ENCODE measurements around the gene DOK4.

- TF ChIP-seq CTCF (IDR thresholded peaks at IDR 0.05), result no peak
- no peak for TF ChIP-seq POLR2A (IDR thresholded peaks at IDR 0.05)
Measured at GRCh38 chr16:57432505-57432904, 53.8 kb downstream of the DOK4 start.

Data from heart left ventricle (tissue), 13 donors.